Lower leg skin (tissue), 3 donors: Measurements from ENCODE around the gene SINHCAF.

Experiments used
- CTCF ChIP-seq, 3 donors: fragments of 450-650 bp; IDR thresholded peaks; one replicate each; pipeline ENCODE4 v1.5.1; 2016; ENCODE audit warnings: antibody characterized with exemption in 3 of 3, mild to moderate bottlenecking in 3 of 3, moderate library complexity in 2 of 3
- POLR2A ChIP-seq, 2 donors: fragments of 450-650 bp; IDR thresholded peaks; one replicate each; pipeline ENCODE4 v1.6.1; 2016 to 2017; ENCODE audit warnings: antibody characterized with exemption in 2 of 2, mild to moderate bottlenecking in 1 of 2, moderate library complexity in 1 of 2

- TF ChIP-seq CTCF (IDR thresholded peaks at IDR 0.05), result no peak
- no peak for TF ChIP-seq POLR2A (IDR thresholded peaks at IDR 0.05)
Measured at GRCh38 chr12:31323391-31324115, 2.4 kb downstream of the SINHCAF start.
